ENCODE measurements around the gene KRT35.

GRCh38 chr17:41481036-41481435, at the start of gene KRT35:
- no peak for TF ChIP-seq CTCF (IDR thresholded peaks at IDR 0.05)
- no peak for TF ChIP-seq POLR2A (IDR thresholded peaks at IDR 0.05)
